Fibroblast of peridontal ligament (primary cell): ENCODE results near the gene LY9.
"Not testable (repeated sequence)": the region's sequence is repeated elsewhere in the genome, so short reads cannot be mapped to it uniquely, and the experiment has no call there.

Experiments
- DNase-seq: peaks from one replicate; pipeline ENCODE4 v3.0.0-alpha.2; 2010; ENCODE audit errors: extremely low read depth

Gene LY9

GRCh38 chr1:160774886-160775719, 20.9 kb upstream of the LY9 start:
- no peak for DNase-seq

- DNase-seq, result no peak
Observed at GRCh38 chr1:160776178-160776577, 19.8 kb upstream of the LY9 start.

DNA sequence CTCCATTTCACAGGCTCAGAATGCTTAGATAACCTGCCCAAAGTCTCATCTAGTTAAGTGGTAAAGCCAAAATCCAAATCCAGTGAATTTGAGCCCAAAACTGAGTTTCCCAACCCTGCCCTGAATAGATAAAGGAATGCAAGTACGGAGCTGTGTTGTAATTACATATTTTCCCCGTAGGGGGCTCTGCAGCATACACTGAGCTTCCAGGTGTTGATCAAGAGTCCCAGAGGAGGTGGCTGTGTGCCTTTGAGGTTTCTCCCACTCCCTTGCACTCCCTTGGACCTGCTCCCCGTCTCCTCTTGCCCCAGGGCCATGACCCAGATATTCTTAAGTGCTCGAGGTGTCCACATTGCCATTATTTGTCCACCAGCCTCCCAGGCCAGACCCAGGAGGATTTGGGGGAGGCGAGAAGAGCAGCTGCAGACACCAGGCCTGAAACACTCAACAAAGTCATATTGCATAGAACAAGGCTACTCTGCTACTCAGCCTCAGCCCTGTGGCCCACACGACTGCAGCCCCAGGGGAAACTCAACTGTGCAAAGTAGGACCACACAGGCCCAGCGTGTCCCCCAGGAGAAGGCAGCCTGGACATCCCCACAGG, 18.4 kb upstream of the LY9 start:
- no peak for DNase-seq

DNA sequence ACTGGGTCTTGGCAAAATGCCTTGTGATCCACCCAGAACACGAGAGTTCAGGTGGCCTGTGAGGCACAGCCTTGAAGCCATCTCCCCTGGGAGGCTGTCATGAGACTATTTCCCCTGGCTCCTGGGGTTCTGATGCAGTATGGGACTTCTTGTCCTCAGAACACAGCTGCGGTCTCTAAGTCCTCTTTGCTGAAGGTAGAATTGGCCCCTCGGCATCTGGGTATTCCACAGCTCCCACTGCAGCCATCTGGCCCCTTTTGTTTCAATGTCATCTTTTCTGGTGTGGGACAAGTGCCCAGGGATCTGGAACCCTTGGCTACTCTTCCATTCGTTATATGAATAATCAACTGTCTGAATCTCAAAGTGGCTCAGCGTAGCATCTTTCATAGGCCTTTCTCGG, 17.0 kb upstream of the LY9 start:
- no peak for DNase-seq

DNA sequence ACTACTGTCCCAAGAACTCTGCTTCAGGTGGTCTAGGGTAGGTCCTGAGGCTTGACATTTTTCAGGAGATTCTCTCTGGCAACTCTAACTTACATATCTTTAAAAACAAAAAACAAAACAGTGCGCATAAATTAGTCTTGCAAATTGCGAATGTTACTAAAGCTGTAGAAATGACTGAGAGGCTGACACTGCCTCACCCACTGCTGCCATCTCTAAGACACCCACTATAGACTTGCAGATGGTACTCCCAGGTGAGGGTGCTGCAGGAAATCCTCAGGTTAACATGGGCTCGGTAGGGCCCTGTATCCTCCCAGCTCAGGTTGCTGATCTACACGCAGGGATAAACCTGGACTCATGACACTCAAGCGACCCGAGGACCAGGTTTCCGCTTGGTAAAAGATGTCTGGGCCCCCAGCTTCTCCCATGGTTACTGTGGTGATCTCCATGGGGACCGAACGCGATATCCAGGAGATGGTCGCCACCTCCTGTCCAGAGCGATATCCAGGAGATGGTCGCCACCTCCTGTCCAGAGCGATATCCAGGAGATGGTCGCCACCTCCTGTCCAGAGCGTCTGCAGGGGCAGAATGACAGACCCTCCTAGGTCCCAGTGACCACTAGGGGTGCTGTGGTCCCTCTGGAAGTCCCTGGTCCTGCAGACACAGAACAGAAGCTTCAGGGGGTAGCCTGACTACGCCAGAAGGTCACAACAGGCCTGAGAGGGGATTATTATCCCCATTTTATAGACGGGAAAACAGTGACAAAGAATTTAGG, 16.2 kb upstream of the LY9 start:
- no peak for DNase-seq

GRCh38 chr1:160780398-160780755, 15.6 kb upstream of the LY9 start:
- no peak for DNase-seq

GRCh38 chr1:160781186-160781766, 14.7 kb upstream of the LY9 start:
- DNase-seq, result no peak

DNA sequence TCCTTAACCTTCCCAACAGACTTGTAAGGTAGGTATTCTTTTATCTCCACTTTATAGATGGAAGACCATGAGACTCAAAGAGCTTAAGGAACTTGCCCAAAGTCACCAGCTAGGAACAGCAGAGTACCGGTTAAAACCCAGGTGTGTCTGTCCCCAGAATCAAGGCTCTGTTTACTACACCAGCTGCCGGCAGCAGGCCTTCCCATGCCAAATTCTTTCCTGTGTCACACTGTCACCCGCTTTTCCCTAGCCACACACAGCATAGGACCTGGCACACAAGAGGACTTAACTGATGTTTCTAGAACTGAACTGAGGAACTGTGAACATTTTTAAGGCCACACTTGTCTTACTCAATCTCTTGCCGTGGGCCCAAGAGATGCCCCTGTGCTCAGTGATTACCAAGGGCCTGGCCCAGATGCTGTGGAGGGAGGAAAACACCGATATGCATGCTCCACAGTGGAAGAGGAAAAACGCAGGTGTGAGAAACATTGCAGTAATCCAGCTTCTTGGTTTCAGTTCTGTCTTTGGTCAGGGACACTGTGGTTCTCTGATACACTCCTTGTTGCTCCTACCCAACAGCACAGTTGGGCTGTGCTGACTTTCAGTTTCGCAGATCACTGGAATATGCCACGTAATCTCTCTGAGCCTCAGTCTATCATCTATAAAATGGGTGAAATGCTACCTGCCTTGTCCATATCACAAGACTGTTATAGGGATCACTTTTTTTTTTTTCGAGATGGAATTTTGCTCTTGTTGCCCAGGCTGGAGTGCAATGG, 13.9 kb upstream of the LY9 start:
- DNase-seq, result no peak

DNA sequence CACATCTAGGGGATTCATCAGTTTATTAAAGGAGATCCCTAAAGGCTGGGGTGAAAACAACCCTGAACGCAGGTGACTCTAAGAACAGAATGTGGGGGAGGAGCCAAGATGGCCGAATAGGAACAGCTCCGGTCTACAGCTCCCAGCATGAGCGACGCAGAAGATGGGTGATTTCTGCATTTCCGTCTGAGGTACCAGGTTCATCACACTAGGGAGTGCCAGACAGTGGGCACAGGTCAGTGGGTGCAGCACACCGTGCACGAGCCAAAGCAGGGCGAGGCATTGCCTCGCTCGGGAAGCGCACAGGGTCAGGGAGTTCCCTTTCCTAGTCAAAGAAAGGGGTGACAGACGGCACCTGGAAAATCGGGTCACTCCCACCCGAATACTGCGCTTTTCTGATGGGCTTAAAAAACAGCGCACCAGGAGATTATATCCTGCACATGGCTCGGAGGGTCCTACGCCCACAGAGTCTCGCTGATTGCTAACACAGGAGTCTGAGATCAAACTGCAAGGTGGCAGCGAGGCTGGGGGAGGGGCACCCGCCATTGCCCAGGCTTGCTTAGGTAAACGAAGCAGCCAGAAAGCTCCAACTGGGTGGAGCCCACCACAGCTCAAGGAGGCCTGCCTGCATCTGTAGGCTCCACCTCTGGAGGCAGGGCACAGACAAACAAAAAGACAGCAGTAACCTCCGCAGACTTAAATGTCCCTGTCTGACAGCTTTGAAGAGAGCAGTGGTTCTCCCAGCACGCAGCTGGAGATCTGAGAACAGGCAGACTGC, 12.8 kb upstream of the LY9 start:
- not testable (repeated sequence) for DNase-seq

GRCh38 chr1:160789051-160789701, 6.8 kb upstream of the LY9 start:
- no peak for DNase-seq

GRCh38 chr1:160789702-160790611, 6.0 kb upstream of the LY9 start:
- no peak for DNase-seq

GRCh38 chr1:160794376-160794775, 1.6 kb upstream of the LY9 start:
- DNase-seq, result no peak

DNA sequence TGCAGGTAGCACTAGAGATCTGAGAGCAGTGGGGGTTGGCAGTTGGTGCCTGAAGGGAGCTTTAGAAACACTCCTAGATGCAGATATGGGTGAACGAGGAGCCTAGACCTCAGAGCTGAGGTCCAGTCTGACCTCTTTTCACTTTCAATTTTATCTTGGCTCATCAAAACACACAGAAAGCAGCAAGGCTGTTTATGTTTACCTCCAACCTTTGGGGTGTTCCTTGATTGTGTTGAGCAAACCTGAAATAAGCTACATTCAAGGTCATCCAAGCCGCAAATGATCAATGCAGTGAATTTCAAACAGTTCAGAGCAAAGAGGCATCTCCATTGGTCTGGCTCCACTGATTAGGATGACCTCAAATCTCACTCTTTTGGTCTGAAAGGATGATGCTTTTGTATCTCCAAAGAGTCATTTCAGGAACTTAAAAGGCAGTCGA, 1.3 kb downstream of the LY9 start:
- no peak for DNase-seq

DNA sequence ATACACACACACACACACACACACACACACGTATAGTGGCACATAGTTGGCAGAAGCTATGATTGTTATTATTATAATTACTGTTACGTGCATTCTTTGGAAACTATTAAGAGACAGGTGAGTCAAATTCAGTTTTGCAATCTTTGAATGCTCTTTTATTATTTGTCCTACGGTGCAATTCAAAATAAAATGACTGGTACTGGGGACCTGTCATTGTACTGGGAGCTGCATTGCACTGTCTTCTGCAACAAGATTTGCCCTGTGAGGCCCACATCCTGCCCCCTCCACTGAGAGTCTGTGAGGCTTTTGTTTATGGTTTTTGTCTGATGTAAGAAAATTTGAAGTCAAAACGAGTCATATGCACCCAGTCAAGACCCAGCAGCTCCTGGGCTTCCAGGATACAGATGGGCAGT, 1.9 kb downstream of the LY9 start:
- DNase-seq, result no peak

GRCh38 chr1:160798439-160798838, 2.5 kb downstream of the LY9 start:
- DNase-seq, result no peak

DNA sequence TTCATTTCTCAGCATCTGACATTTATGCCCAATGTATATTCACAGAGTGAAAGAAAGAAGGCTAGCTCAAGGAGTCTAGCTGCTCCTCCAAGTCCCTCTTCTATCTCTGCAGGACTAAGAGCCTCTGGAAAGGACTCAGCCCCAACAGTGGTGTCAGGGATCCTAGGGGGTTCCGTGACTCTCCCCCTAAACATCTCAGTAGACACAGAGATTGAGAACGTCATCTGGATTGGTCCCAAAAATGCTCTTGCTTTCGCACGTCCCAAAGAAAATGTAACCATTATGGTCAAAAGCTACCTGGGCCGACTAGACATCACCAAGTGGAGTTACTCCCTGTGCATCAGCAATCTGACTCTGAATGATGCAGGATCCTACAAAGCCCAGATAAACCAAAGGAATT, 3.7 kb downstream of the LY9 start:
- DNase-seq, result no peak

DNA sequence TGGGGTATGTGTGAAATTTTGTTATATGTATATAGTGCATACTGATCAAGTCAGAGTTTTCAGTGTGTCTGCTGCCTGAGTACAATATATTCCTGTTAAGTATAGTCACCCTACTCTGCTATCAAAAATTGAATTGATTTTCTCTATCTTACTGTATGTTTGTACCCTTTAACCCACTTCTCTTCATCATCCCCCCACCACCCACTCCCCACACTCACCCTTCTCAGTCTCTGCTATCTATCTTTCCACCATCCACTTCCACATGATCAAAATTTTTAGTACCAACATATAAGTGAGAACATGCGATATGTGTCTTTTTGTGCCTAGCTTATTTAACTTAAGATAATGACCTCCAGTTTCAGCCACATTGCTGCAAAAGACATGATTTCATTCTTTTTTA, 4.2 kb downstream of the LY9 start:
- DNase-seq, result no peak

GRCh38 chr1:160800645-160801408, 4.9 kb downstream of the LY9 start:
- DNase-seq, result no peak
